K562 (cell line): ENCODE results near the gene YTHDF1. TPM values are rescaled to one million over a fixed set of nuclear protein-coding genes. Genes with fewer than 3 reads are reported as not detected.

Experiments
- CBX3 ChIP-seq, 2 experiments: IDR thresholded peaks; 1 replicate in 1 of 2; 2 replicates in 1 of 2; pipeline ENCODE4 v1.6.1; 2012; ENCODE audit warnings: inconsistent platforms in 2 of 2, low read length in 2 of 2, borderline replicate concordance in 1 of 2, control low read depth in 1 of 2
- KAT8 ChIP-seq: fragments of 450-650 bp; IDR thresholded peaks from 2 replicates; pipeline ENCODE4 v1.6.1; 2016; ENCODE audit warnings: low read depth, mild to moderate bottlenecking
- STAG1 ChIP-seq: sonication (generic); formaldehyde crosslinking; IDR thresholded peaks from 2 replicates; pipeline ENCODE4 v1.5.0; 2020; ENCODE audit warnings: missing genetic modification reagents, borderline replicate concordance
- ZNF436 ChIP-seq: fragments of 250-450, 450-650 bp; sonication (Bioruptor Pico); formaldehyde crosslinking; IDR thresholded peaks from 2 replicates; pipeline ENCODE4 v1.7.0; 2020; ENCODE audit warnings: mild to moderate bottlenecking
- polyA plus RNA-seq, 8 experiments: library from polyadenylated mRNA; depleted of rRNA in 4 of 8; stranded (reverse) in 5 of 8; unstranded in 3 of 8; fragments of >200 nt; fragmentation: Nextera tagmentation in 2 of 8; fragmentation: Illumina TruSeq in 1 of 8; extraction: Ambion mirVana in 2 of 8; extraction: Trizol in 1 of 8; gene quantifications; 2 replicates each; pipeline versions ENCODE4 v1.2.1 to v1.2.3, GENCODE V29; 2011 to 2014; ENCODE audit warnings: inconsistent platforms in 1 of 8, missing spikeins in 1 of 8
- total RNA-seq, 7 experiments: library from RNA; depleted of rRNA in 6 of 7; stranded (reverse); fragments of >200 nt in 6 of 7; fragmentation: Illumina TruSeq in 2 of 7; extraction: Trizol in 2 of 7; gene quantifications; 2 replicates each; pipeline versions ENCODE4 v1.2.1 to v1.2.3, GENCODE V29; 2011 to 2021; ENCODE audit warnings: low replicate concordance in 1 of 7
- TF ChIP-seq, protein P1 (sequence below): sonication (generic); formaldehyde crosslinking; IDR thresholded peaks from 2 replicates; pipeline ENCODE4 v1.8.1; 2023; ENCODE audit warnings: mild to moderate bottlenecking, missing genetic modification reagents
- TF ChIP-seq, protein P2 (sequence below): sonication (generic); formaldehyde crosslinking; IDR thresholded peaks from 2 replicates; pipeline ENCODE4 v1.8.1; 2023; ENCODE audit warnings: mild to moderate bottlenecking, missing genetic modification reagents
- TF ChIP-seq, protein P3 (sequence below): fragments of 450-650 bp; conservative IDR thresholded peaks from 2 replicates; pipeline ENCODE4 v1.6.1; 2016; ENCODE audit warnings: missing genetic modification characterization, low read depth, mild to moderate bottlenecking, control low read depth, missing compliant biosample characterization
- TF ChIP-seq, protein P4 (sequence below): fragments of 150-350 bp; conservative IDR thresholded peaks from 2 replicates; pipeline ENCODE4 v1.6.1; 2014; ENCODE audit warnings: low read length

Gene YTHDF1
- total and polyA plus RNA-seq, 9 of the 15 experiments (the other 6 are each of a cell fraction or from before 2014, with no cell fraction given): 10.1 to 42.4 (median 27.8) TPM

DNA sequence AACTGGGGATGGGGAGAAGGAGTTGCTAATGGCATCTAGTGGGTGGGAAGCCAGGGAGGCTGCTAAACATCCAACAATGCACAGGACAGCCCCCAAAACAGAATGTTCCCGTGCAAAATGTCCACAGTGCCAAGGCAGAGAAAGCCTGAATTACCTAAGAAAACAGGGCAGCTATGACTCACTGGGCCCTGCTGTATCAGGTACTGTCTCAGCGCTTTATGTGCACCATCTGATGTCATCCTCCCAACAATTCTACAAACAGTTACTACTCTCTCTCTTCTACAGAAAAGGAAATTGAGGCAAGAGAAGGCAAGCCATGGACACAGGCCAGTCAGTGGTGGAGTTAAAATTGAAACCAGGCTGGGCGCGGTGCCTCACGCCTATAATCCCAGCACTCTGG, 3.1 kb downstream of the YTHDF1 start (continued):
- TF ChIP-seq, protein P1, sequence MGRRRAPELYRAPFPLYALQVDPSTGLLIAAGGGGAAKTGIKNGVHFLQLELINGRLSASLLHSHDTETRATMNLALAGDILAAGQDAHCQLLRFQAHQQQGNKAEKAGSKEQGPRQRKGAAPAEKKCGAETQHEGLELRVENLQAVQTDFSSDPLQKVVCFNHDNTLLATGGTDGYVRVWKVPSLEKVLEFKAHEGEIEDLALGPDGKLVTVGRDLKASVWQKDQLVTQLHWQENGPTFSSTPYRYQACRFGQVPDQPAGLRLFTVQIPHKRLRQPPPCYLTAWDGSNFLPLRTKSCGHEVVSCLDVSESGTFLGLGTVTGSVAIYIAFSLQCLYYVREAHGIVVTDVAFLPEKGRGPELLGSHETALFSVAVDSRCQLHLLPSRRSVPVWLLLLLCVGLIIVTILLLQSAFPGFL (CRISPR knock-in tag): no peak
- TF ChIP-seq STAG1 (CRISPR knock-in tag) (no peak), KAT8 (no peak), CBX3 (IDR thresholded peaks at IDR 0.05; ENCODE audit: borderline replicate concordance in 1 of 2, low read length in 2 of 2) (no peak), ZNF436 (no peak)
- TF ChIP-seq, protein P2, sequence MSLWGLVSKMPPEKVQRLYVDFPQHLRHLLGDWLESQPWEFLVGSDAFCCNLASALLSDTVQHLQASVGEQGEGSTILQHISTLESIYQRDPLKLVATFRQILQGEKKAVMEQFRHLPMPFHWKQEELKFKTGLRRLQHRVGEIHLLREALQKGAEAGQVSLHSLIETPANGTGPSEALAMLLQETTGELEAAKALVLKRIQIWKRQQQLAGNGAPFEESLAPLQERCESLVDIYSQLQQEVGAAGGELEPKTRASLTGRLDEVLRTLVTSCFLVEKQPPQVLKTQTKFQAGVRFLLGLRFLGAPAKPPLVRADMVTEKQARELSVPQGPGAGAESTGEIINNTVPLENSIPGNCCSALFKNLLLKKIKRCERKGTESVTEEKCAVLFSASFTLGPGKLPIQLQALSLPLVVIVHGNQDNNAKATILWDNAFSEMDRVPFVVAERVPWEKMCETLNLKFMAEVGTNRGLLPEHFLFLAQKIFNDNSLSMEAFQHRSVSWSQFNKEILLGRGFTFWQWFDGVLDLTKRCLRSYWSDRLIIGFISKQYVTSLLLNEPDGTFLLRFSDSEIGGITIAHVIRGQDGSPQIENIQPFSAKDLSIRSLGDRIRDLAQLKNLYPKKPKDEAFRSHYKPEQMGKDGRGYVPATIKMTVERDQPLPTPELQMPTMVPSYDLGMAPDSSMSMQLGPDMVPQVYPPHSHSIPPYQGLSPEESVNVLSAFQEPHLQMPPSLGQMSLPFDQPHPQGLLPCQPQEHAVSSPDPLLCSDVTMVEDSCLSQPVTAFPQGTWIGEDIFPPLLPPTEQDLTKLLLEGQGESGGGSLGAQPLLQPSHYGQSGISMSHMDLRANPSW (CRISPR knock-in tag): no peak
- TF ChIP-seq, protein P3, sequence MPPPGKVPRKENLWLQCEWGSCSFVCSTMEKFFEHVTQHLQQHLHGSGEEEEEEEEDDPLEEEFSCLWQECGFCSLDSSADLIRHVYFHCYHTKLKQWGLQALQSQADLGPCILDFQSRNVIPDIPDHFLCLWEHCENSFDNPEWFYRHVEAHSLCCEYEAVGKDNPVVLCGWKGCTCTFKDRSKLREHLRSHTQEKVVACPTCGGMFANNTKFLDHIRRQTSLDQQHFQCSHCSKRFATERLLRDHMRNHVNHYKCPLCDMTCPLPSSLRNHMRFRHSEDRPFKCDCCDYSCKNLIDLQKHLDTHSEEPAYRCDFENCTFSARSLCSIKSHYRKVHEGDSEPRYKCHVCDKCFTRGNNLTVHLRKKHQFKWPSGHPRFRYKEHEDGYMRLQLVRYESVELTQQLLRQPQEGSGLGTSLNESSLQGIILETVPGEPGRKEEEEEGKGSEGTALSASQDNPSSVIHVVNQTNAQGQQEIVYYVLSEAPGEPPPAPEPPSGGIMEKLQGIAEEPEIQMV (tag): no peak
- TF ChIP-seq, protein P4, sequence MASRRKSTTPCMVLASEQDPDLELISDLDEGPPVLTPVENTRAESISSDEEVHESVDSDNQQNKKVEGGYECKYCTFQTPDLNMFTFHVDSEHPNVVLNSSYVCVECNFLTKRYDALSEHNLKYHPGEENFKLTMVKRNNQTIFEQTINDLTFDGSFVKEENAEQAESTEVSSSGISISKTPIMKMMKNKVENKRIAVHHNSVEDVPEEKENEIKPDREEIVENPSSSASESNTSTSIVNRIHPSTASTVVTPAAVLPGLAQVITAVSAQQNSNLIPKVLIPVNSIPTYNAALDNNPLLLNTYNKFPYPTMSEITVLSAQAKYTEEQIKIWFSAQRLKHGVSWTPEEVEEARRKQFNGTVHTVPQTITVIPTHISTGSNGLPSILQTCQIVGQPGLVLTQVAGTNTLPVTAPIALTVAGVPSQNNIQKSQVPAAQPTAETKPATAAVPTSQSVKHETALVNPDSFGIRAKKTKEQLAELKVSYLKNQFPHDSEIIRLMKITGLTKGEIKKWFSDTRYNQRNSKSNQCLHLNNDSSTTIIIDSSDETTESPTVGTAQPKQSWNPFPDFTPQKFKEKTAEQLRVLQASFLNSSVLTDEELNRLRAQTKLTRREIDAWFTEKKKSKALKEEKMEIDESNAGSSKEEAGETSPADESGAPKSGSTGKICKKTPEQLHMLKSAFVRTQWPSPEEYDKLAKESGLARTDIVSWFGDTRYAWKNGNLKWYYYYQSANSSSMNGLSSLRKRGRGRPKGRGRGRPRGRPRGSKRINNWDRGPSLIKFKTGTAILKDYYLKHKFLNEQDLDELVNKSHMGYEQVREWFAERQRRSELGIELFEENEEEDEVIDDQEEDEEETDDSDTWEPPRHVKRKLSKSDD: no peak
- TF ChIP-seq, all 486 proteins: peak for 0
